ENCODE data around the gene MCTP1.

GRCh38 chr5:95141141-95141540, 143.8 kb downstream of the MCTP1 start:
- TF ChIP-seq CTCF (conservative IDR thresholded peaks at IDR 0.05; ENCODE audit: low read depth, low read length), result no peak
- no peak for TF ChIP-seq EZH2 (IDR thresholded peaks at IDR 0.05; ENCODE audit: borderline replicate concordance, low read depth, low read length, poor library complexity, severe bottlenecking)
